ENCODE results near the gene GGT6.

DNA sequence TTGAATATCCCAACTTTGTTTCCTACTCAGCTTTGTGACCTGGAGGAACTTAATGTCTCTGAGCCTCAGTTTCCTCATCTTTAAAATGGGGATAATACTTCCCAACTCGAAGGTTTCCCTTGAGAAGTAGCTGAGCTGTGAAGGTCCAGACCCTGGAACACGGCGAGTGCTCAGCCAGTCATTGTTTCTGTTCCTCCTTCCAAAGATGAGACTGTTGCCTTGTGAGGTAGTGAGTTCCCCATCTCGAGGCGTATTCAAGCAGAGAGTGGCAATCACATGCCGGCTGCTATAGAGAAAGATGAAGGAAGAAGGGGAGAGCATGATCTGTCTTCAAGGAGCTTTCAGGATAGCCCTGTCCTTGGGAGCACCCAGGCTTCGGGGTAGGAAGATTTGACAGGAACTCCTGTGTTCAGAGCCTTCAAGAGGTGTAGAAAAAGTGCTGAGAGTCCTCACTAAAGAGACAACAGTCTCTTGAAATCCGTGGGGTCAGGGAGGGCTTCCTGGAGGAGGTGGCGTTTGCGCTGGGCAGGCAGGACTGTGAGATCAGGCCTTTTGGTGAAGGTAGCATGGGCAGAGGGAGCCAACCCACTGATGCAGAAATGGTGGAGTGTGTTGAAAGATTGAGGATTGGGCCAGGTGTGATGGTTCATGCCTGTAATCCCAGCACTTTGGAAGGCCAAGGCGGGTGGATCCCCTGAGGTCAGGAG lies 34.5 kb downstream of the GGT6 start:
- TF ChIP-seq POLR2A (IDR thresholded peaks at IDR 0.05) (no peak), EP300 (IDR thresholded peaks at IDR 0.05) (no peak)
- TF ChIP-seq, protein P1, sequence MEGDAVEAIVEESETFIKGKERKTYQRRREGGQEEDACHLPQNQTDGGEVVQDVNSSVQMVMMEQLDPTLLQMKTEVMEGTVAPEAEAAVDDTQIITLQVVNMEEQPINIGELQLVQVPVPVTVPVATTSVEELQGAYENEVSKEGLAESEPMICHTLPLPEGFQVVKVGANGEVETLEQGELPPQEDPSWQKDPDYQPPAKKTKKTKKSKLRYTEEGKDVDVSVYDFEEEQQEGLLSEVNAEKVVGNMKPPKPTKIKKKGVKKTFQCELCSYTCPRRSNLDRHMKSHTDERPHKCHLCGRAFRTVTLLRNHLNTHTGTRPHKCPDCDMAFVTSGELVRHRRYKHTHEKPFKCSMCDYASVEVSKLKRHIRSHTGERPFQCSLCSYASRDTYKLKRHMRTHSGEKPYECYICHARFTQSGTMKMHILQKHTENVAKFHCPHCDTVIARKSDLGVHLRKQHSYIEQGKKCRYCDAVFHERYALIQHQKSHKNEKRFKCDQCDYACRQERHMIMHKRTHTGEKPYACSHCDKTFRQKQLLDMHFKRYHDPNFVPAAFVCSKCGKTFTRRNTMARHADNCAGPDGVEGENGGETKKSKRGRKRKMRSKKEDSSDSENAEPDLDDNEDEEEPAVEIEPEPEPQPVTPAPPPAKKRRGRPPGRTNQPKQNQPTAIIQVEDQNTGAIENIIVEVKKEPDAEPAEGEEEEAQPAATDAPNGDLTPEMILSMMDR (IDR thresholded peaks at IDR 0.05): no peak
